AG04449 (cell line): ENCODE data around the gene IL1RN.

Experiments used
- CTCF ChIA-PET: fragments of 350-600 bp; formaldehyde crosslinking; extraction: SDS; loops from one replicate; lab custom pipeline; 2021; ENCODE audit warnings: antibody characterized with exemption; lab: Yijun Ruan, JAX
- POLR2A ChIA-PET: fragments of 400-600, 350-600 bp; formaldehyde crosslinking; extraction: SDS; loops from one replicate; lab custom pipeline; 2020; ENCODE audit warnings: antibody characterized with exemption, inconsistent platforms; lab: Yijun Ruan, JAX
- DNase-seq: peaks from one replicate; pipeline ENCODE4 v3.0.0-alpha.2; 2010; ENCODE audit warnings: low read depth, low spot score
- H3K4me3 ChIP-seq: 2 replicates; pipeline ENCODE4 v1.5.1; 2011; ENCODE audit warnings: low read depth, mild to moderate bottlenecking, control low read depth, low read length
- TF ChIP-seq, protein P1 (sequence below): IDR thresholded peaks from one replicate; pipeline ENCODE4 v1.5.1; 2011; ENCODE audit warnings: mild to moderate bottlenecking, moderate library complexity, low read length, control low read depth, inconsistent platforms; ENCODE audit not compliant: insufficient read depth; ENCODE audit errors: missing control alignments

The IL1RN gene

DNA sequence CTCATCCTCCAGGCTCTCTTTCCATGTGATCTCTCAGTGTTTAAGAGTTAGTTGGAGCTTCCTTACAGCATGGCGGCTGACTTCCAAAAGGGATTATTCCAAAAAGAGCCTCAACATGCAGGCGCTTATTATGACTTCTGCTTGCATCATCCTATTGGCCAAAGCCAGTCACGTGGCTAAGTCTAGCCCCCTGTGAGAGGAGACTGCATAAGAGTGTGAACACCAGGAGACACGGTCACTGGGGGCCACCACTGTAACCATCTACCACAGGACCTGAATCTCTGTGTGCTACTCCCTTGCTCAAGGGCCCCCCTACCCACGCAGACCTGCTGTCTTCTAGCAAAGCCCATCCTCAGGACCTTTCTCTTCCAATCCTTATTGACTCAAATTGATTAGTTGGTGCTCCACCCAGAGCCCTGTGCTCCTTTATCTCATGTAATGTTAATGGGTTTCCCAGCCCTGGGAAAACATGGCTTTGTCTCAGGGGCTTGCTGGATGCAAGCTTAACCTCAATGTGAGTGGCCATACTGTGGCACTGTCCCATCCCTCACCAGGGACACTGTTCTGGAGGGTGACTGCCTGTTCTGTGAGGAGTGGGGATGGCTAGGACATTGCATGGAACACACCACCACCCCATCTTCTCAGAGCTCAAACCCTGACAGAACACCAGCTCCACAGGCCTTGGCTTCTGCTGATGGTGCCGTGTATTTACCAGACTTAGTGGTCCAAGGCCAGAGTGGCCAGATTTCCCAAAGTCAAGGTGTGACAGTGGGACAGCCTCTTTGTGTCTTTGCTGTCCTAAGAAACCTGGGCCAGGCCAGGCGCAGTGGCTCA, 4.2 kb downstream of the IL1RN start:
- TF ChIP-seq, protein P1, sequence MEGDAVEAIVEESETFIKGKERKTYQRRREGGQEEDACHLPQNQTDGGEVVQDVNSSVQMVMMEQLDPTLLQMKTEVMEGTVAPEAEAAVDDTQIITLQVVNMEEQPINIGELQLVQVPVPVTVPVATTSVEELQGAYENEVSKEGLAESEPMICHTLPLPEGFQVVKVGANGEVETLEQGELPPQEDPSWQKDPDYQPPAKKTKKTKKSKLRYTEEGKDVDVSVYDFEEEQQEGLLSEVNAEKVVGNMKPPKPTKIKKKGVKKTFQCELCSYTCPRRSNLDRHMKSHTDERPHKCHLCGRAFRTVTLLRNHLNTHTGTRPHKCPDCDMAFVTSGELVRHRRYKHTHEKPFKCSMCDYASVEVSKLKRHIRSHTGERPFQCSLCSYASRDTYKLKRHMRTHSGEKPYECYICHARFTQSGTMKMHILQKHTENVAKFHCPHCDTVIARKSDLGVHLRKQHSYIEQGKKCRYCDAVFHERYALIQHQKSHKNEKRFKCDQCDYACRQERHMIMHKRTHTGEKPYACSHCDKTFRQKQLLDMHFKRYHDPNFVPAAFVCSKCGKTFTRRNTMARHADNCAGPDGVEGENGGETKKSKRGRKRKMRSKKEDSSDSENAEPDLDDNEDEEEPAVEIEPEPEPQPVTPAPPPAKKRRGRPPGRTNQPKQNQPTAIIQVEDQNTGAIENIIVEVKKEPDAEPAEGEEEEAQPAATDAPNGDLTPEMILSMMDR, result no peak
- no peak overlapping the region for H3K4me3 ChIP-seq
- CTCF ChIA-PET, result interaction anchor here (0.8 to 20.0 kb wide), 2 partner anchors 7 to 51 kb away, joined by 3 to 226 read pairs; no protein-coding TSS in a partner anchor
- DNase-seq, result no peak
- POLR2A ChIA-PET, result no interaction called here

DNA sequence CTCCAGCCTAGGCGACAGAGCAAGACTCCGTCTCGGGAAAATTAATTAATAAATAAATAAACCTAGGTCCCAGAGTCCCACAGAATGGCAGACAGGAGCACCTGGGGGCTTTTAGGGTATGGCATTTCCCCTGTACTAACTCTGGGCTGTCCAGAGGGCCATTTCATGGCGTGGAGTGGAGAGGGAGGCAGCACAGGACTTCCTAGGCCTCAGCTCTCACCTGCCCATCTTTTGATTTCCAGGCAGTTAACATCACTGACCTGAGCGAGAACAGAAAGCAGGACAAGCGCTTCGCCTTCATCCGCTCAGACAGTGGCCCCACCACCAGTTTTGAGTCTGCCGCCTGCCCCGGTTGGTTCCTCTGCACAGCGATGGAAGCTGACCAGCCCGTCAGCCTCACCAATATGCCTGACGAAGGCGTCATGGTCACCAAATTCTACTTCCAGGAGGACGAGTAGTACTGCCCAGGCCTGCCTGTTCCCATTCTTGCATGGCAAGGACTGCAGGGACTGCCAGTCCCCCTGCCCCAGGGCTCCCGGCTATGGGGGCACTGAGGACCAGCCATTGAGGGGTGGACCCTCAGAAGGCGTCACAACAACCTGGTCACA, 5.1 kb downstream of the IL1RN start:
- DNase-seq, result no peak
- TF ChIP-seq, protein P1, result no peak
- ChIA-PET CTCF (interaction anchor here (1.2 to 20.0 kb wide), 6 partner anchors 6 to 257 kb away, joined by 4 to 226 read pairs (median 13); partner anchors contain the start of gene IL1RN), POLR2A (no interaction called here)
- no peak overlapping the region for H3K4me3 ChIP-seq

DNA sequence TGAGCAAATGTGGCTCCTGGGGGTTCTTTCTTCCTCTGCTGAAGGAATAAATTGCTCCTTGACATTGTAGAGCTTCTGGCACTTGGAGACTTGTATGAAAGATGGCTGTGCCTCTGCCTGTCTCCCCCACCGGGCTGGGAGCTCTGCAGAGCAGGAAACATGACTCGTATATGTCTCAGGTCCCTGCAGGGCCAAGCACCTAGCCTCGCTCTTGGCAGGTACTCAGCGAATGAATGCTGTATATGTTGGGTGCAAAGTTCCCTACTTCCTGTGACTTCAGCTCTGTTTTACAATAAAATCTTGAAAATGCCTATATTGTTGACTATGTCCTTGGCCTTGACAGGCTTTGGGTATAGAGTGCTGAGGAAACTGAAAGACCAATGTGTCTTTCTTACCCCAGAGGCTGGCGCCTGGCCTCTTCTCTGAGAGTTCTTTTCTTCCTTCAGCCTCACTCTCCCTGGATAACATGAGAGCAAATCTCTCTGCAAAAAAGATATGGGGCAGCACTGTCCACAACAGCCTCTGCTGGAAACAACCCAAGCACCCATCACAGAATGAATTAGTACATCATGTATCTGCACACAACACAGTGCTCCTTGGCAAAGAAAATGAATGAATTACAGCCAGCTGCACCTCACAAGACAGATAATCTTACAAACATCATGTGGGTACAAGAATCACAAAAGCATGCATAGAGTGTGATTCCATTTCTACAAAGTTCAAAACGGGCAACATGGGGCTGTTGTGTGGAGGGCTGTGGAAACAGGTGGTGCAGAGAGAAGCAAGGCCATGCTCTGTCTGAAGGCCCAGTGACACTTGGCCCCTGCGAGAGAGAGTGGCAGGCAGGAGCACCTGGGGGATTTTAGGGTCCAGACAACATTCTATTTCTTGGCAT, 6.6 kb downstream of the IL1RN start:
- H3K4me3 ChIP-seq, result no peak overlapping the region
- ChIA-PET POLR2A (no interaction called here), CTCF (interaction anchor here (0.7 to 12.3 kb wide), 13 partner anchors 8 to 256 kb away, joined by 3 to 364 read pairs (median 6); partner anchors contain the start of gene IL1RN)
- TF ChIP-seq, protein P1, result no peak
- no peak for DNase-seq

DNA sequence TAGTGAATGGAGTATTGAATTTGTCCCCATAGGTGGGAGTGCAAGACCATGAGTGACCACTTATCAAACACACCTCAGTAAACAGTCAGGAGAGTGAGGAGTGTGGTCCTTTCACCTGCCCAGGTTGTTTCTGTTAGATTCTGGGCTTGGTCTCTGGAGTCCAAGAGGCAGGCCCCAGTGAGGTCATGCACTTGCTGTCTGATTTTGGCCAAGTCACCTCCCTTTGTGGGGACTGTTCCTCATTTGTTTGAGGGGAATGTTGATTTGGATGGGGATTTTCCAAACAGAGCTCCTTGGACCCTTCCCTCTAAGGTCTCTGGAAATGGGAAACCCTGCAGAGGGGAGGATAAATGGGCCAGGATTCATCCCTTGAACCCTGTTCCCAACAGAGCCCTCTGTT, 7.3 kb downstream of the IL1RN start:
- TF ChIP-seq, protein P1, result no peak
- ChIA-PET CTCF (interaction anchor here (1.0 to 12.3 kb wide), 9 partner anchors 10 to 255 kb away, joined by 4 to 364 read pairs (median 58); partner anchors contain the start of gene IL1RN), POLR2A (no interaction called here)
- no peak overlapping the region for H3K4me3 ChIP-seq
- DNase-seq, result no peak

DNA sequence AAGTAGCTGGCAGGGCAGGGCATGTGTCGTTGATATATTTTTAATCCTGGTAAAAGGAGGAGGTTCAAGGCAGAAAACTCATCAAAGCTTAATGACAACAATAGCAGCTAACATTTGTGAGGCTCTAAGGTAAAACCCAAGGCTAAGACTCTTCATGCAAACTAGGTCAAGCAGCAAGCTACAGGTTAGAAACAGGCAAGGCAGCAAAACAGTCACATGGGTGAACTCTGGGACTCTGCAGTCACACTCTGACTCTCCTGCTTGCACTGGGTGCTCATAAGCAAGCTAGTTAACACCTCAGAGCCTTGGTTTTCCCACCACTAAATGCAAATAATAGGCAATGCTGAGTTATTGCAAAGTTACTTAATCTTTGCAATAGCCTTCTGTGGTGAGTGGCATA, 7.9 kb downstream of the IL1RN start:
- POLR2A ChIA-PET, result no interaction called here
- TF ChIP-seq, protein P1, result no peak

More for the DNA sequence above, 7.9 kb downstream of the IL1RN start:
- CTCF ChIA-PET, result interaction anchor here (1.0 to 12.3 kb wide), 16 partner anchors 9 to 254 kb away, joined by 3 to 364 read pairs (median 23); partner anchors contain the start of genes IL1RN and PSD4
- DNase-seq, result no peak
- no peak overlapping the region for H3K4me3 ChIP-seq
